ENCODE data around the gene FAM25G. TPM values are rescaled to one million over a fixed set of nuclear protein-coding genes. Genes with fewer than 3 reads are reported as not detected.
A peak's percentile ranks its signal among the peaks of the same experiment; 100 is the strongest.

FAM25G gene
- total RNA-seq, 1 donor from 2014 or later: not detected

DNA sequence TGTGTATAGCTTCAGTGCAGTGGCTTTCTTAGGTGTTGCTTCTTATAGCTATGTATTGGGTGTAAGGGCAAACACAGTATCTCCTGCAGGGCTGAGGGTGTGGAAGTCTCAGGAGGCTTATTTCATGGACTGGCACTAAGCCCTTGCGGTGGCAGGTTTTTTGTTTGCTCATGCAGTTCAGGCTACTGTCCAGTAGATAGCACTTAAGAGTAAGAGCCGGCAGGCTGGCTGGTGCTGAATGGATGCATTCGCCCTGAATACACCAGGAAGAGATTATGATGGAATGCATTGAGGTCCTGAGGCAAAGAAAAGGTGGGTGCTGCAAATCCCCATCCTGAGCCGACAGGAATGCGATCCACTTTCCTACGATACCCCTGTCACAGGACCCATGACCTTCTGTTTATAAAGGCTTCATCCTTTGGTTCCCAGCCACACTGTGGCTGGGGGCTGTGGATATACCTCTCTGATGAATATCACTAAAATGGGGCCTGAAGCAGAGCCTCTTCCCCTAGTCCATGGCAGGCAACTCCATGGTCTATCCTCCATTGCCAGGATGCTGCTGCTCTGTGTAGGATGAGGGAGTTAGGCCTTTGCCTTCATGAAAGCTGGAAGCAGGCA is 52.5 kb downstream of the FAM25G start:
- no peak overlapping the region for H3K27ac Mint-ChIP-seq (ENCODE audit: unreplicated experiment)
- H3K4me1 Mint-ChIP-seq (ENCODE audit: unreplicated experiment): peaks cover 2% of the 10 kb centered on the region
- DNase-seq (ENCODE audit: low spot score): peak; percentile 57
- no peak overlapping the region for H3K4me3 Mint-ChIP-seq (ENCODE audit: unreplicated experiment)
- H3K27me3 Mint-ChIP-seq (ENCODE audit: unreplicated experiment): peaks cover 2% of the 10 kb centered on the region
- no peaks in the 10 kb centered on the region for H3K36me3 Mint-ChIP-seq (ENCODE audit: low read depth, unreplicated experiment)
- H3K9me3 Mint-ChIP-seq (ENCODE audit: unreplicated experiment): no peaks in the 10 kb centered on the region
- TF ChIP-seq CTCF (IDR thresholded peaks at IDR 0.05; ENCODE audit: unreplicated experiment): peak; percentile 37

Other genes with a start within 250 kb of the FAM25G start
- gene GDF10, start 191.5 kb downstream of the FAM25G start, total RNA-seq (ENCODE audit: unreplicated experiment): 0.74 TPM
- gene GDF2, start 169.2 kb downstream of the FAM25G start, total RNA-seq (ENCODE audit: unreplicated experiment): not detected
- gene RBP3, start 143.3 kb downstream of the FAM25G start, total RNA-seq (ENCODE audit: unreplicated experiment): not detected
- gene ZNF488, start 107.4 kb downstream of the FAM25G start, total RNA-seq (ENCODE audit: unreplicated experiment): 0.41 TPM
- gene ANXA8, start 7.6 kb downstream of the FAM25G start, total RNA-seq (ENCODE audit: unreplicated experiment): not detected
- 7.8 TPM for gene AGAP9, start 31.9 kb upstream of the FAM25G start, total RNA-seq (ENCODE audit: unreplicated experiment)

Measured in endothelial cell (in vitro differentiated cells).